SW480 (cell line): ENCODE results near the gene SBK3.
"Not testable (repeated sequence)": the region's sequence is repeated elsewhere in the genome, so short reads cannot be mapped to it uniquely, and the experiment has no call there.

Source experiments
- DNase-seq: peaks from one replicate; pipeline ENCODE4 v3.0.0-alpha.2; 2016; ENCODE audit warnings: low spot score

SBK3 gene

DNA sequence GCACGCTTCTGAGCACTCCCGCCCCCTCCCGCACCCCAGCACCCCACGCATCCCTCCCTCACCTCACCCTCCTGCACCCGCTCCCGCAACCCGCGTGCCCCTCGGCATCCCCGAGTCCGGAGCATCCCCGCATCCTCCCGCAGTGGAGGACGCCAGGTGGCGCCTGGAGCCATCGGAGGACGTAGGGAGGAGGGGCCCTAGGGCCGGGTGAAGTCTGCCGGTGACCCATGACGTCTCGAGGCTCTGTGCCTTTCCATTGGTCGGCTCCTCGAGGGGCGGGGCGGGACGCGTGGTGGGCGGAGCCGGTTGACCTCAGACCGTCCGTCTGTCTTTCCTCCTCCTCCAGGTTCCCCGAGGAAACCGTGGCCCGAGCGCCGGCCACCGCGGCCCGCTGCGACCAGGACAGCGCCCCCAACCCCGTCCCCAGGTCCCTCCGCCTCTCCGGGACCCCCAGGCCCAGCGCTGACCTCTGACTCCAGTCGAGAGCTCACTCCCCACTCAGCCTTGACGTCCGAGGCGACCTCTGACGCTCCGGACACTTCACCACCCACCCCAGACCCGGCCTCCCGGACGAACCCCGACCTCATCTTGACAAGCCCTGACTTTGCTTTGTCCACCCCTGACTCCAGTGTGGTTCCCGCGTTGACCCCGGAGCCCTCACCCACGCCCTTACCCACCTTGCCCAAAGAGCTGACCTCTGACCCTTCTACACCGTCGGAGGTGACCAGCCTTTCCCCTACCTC is 28.3 kb downstream of the SBK3 start:
- DNase-seq, result peak; percentile 95

DNA sequence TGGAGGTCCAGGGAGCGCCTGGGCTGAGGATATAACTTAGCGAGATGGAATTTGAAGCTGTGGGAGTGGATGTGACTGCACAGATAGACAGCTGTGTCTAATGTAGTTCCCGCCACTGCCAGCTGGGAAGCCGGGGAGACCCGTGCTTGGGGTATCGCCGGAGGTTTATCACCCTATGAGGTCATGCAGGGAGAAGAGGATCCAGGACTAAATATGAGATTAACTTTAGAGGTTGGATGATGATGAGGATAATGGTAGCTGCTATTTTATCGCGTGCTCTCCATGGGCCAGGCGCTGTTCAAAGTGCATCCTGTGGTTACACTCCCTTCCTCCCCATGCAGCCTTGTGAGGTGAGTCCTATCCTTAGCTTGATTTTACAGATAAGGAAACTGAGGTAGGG is 37.2 kb downstream of the SBK3 start:
- DNase-seq, result peak; percentile 32

DNA sequence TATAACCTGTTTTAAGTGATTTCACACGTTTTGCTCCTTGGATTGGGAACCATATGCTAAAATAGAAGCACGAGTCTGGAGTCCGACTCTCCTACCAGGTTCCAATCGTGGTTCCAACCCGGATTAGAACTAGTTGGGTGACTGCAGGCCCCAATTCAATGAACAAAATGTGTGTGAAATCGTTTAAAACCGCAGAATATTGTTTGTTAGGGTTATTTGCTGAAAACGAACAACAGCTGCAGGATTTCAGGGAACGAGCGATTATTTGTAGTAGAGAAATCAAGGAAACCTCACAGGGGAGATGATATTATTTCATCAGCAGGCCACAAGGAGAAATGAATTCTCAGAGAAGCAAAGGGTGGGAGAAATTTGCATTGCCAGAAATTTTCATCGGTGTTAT is 40.4 kb downstream of the SBK3 start:
- DNase-seq, result no peak

DNA sequence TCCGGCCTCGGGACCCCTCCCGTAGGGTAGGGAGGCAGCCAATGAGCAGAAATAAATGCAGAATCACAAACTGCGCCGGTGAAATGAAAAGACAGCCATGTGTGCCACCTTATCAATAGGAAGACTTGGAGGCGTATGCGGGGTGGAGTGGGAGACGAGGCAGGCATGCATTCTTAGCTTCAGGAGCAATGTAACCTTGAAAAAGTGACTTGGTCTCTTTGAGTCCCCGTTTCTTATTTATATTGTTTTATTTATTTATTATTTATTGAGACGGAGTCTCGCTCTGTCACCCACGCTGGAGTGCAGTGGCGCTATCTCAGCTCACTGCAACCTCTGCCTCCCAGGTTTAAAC is 41.1 kb downstream of the SBK3 start:
- no peak for DNase-seq

DNA sequence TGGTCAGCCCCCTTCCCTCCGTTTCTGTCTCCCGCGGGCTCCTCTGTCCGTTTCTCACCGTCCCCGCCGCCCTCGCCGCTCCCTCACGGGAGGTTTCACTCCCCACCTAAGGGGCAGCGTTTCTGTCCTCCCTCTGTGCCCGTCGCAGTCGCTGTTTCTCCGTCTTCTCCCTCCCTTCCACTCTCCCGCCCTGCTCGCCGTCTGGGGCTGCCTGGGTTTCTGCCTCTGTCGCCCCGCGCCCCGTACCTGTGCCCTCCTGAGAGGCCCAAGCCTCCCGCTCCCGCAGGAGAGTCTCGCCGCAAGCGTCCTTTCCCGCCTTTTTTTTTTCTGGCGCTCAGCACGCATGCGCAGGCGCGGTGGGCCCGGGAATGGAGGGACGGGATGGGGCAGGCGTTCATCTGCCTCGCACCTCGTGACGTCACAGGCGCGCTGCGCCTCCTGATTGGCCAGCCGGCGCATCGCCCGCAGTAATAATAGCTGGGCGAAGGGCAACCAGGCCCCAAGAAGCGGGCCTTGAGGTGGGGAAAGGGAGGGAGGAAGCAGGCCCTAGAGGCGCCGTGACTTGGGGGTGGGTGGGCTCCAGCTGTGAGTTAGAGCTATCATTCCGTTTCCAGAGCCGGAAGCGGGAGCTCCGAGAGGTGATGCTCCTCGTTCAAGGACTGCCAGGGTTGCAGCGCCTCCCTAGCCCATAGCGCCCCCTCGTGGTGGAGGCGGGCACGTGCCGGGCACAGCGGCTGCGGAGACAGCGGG is 41.7 kb downstream of the SBK3 start:
- peak; percentile 76 for DNase-seq

DNA sequence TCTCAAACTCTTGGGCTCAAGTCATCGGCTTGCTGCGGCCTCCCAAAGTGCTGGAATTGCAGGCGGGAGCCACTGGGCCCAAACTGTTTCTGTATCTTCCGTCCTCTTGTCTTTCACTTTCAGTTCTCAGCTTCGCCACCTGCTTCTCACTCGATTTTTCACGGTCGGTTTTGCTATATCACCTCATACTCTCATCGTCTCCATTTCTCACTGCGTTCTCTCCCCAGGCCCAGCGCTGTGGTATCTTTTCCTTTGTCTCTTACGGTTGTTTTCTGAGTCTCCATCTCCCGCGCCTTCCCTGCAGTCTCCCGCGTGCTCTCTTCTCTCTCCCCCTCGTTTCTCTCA is 42.2 kb downstream of the SBK3 start:
- DNase-seq, result no peak

DNA sequence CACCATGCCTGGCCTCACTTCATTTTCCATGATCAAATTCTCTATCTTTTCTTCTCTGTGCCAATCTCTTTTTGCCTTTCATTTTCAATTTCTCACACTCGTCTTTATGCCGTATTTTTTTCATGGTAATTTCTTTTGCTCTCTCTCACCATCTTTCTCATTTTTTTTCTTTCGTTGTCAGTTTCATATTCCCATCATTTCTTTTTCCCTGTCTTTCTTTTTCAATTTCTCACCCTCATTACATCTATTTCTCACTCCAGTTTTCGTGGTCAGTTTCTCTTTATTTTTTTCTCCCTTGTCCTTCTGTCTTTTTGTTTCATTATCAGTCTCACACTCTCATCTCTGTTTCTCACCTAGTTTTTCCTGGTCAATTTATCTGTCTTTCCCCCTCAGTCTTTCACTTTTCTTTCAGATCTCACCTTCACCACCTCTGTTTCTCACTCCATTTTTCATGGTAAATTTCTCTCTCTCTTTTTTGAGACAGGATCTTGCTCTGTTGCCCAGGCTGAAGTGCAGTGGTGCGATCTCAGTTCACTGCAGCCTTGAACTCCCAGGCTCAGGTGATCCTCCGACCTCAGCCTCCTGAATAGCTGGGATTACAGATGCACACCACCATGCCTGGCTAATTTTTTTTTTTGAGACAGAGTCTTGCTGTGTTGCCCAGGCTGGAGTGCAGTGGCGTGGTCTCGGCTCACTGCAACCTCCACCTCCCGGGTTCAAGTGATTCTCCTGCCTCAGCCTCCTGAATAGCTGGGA is 43.0 kb downstream of the SBK3 start:
- DNase-seq, result no peak

DNA sequence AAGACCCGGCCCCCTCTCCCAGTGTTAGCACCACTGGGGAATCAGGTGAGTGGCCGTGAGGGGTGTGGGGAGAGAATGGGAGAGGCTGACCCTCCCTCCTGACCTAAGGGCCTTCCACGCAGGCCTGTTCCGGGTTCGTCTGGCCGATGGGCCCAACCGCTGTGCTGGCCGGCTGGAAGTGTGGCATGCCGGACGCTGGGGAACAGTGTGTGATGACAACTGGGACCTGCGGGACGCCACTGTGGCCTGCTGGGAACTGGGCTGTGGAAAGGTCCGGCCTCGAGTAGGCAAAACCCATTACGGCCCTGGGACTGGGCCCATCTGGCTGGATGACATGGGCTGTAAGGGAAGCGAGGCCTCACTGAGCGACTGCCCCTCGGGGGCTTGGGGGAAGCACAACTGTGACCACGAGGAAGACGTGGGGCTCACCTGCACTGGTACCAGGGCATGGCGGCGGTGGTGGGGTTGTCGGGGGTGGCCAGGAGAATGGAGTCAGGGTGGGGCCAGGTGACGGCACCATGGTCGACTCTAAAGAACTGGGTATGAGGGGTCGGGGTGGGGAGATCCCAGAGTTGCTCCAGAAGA is 44.9 kb downstream of the SBK3 start:
- no peak for DNase-seq

DNA sequence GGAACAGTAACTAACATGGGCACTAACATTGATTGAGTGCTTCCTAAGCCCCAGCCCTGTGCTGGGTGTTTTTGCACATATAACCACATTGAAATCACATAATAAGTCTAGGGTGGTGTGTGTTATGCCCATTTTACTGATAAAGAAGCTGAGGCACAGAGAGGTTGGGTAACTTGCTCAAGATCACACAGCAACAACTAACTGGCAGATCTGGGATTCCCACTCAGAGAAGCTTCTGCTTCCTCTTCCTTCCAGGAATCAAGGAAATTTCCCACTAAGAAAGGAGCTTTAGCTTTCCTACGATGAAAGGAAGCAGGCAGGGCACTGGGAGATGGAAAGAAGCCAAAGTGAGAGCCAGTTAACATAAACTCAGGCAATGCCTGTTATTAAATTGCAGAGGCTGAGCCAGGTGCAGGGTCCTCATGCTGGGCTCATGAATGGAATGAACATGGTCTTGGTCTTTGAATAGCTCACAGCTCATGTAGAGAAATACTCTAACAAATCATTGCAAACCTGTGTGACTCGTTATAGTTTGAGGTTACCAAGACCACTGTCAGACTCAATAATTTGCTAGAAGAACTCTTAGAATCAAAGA is 47.0 kb downstream of the SBK3 start:
- DNase-seq, result no peak

DNA sequence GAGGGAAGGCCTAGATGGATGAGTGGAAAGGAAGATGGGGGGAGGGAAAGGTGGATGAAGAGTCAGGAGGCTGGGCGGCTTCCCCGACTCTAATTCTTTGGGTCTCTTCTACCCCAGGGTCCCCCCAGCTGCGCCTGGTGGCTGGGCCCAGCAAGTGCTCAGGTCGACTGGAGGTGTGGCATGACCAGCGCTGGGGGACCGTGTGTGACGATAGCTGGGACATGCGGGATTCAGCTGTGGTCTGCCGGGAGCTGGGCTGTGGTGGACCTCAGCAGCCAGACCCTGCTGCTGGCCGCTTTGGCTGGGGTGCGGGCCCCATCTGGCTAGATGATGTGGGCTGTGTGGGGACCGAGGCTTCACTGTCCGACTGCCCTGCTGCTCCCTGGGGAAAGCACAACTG is 47.6 kb downstream of the SBK3 start:
- DNase-seq, result no peak

DNA sequence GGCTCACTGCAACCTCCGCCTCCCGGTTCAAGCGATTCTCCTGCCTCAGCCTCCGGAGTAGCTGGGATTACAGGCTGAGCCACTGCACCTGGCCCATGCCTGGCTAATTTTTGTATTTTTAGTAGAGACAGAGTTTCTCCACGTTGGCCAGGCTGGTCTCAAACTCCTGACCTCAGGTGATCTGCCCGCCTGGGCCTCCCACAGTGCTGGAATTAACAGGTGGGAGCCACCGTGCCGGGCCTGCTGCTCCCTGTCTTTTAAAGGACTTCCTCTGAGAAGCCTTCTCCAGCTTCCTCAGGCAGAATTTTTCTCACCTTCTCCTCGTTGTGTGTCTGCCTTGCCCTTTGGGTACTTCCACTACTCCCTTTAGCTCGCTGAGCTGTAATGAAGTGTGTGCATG is 48.5 kb downstream of the SBK3 start:
- DNase-seq, result not testable (repeated sequence)

DNA sequence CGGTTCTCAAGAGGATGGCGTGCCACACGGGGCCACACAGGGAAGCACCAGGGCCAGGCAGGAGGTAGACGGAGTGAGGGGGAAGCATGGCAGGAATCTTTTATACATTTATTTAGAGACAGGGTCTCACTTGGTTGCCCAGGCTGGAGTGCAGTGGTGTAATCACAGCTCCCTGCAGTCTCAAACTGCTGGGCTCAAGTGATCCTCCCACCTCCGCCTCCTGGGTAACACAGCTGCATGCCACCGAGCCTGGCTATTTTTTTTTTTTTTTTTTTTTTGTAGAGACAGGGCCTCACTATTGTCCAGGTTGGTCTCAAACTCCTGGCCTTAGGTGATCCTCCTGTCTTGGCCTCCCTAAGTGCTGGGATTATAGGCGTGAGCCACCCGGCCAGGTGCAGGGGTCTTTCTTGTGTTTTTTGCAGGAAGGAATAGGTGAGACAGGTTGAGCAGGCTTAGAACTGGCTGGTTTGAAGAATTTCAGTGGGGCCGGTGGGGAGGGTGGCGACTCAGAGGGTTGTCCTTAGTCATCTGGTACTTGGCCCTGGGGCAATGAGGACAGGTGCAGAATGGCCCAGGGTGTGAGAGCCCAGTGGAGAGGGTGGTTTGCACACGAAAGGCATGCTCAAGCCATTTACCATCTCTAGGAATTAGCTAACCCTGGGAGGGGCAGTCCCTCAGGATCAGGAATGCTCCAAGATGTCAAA is 49.5 kb downstream of the SBK3 start:
- no peak for DNase-seq

DNA sequence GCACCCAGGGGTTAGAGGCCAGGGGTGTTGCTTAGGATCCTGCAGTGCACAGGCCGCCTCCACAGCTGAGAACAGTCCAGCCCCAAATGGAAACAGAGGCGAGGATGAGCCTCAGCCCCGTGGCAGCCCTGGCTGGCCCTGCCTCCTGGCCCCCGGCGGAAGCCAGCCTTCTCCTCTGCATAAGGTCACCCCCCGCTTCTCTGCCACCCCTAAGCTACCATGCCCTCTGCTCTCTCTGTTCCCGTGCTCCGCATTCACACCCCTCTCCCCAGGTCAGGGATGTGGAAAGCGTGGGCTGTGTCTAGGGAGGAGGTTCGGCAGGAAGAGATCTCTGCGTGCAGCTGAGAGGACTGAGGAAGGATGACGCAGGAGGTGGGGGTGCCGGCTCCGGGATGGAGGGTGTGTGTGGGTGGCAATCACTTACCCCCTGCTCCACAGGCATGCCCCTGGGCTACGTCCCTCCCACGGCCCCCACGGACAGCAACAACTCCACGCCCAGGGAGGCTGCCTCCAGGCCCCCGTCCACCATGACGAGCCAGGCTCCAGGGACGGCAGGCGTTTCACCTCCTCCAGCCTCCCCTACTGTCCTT is 51.1 kb downstream of the SBK3 start:
- no peak for DNase-seq

DNA sequence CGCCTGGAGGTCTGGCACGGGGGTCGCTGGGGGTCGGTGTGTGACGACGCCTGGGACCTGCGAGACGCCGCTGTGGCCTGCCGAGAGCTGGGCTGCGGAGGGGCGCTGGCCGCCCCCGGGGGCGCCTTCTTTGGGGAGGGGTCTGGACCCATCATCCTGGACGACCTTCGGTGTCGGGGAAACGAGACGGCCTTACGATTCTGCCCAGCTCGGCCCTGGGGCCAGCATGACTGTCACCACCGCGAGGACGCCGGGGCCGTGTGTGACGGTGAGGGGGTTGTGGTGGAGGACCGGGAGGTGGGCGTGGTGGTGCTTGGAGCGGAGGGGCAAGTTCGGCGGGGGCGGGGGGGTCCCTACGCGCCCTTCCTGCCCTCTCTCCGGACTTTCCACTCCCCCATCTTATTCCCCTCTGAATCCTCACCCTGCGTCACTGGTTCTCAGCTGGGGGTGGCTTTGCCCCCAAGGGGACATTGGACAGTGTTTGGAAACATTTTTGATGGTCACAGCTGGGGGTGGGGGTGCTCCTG is 51.6 kb downstream of the SBK3 start:
- no peak for DNase-seq

DNA sequence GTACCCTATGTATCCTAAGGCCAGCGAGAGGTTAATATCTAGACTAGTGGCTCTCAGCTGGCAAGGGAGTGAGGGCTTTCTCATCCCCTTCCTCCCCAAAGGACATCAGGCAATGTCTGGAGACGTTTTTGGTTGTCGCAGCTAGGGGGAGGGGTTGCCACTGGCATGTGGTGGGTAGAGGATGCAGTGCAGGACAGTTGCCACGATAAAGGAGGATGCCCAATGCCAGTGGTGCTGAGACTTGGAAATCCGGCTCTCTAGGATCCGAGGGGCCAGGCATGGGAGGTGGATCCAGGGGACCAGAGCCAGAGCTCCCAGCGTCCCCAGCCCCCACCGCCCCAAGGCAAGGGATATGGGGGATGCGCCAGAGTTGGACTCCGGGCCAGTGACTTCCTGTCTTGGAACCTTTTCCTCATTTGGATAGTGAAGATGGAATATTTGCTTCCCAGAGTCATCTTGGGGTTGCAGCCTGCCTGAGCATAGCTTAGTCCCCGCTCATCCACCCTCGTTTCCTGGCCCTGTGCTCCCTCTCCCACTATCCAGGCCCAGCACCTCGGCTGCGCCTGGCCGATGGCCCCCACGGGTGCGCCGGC is 52.2 kb downstream of the SBK3 start:
- DNase-seq, result no peak

DNA sequence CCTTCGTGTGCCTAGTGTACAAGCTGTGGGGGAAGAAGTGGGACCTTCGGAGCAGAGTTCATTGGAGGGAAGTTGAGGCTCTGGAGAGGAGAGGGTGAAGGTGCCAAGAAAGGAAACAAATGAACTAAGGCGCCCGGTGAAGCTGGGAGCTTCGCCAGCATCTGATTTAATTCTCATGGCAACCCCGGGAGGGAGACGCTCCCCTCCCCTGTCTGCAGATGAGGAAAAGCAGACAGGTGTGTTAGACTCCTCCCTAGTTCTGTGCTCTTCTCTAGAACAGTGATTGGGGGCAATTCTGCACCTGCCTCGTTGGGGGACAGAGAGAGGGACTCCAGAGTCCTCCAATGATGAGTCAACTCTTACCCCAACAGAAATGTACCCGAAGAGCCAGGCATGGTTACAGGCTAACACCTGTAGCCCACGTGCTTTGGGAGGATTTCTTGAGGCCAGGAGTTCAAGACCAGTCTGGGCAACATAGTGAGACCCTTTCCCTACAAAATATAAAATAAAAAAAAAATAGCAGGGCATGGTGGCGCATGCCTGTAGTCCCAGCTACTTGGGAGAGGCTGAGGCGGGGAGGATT is 52.9 kb downstream of the SBK3 start:
- DNase-seq, result no peak

DNA sequence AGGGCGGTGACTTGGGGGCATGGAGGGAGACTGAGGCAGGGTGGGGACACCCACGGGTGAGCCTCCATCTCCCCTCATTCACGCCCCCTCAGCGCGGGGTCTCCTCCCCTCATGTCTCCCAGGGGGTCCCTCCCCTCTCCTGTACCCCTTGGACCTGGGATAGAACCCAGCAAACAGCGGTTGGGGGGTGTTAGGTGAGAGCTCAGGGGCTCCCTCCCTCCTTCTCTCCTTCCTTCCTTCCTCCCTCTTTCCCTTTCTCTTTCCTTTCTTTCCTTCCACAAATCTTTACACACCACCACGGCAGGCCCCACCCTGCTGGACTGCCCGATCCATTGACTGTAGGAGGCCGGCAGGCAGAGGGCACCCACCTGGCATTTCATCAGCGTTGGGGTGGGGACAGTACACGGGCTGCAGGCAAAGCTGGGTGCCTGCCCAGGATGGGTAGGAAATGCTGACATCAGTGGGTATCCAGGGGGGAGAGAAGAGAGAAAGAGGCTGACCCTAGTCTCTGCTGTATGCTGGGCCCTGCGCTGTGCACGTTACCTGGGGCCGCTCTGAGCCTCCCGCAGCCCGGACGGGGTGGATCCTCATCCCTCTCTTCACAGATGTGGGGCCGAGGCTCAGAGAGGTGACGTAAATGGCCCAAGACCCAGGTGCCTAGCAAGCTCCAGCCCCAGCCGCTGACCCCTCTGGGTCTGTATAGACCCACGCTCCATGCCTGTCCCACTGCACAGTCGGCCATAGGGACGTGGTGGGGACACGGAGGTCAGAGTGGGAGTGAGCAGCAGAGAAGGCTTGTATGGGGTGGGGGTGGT is 53.6 kb downstream of the SBK3 start:
- DNase-seq, result no peak
